HG02970 (cell line): Measurements from ENCODE around the gene TMPRSS13.

ENCODE experiments used
- ATAC-seq: cut with Tn5 transposase; IDR thresholded peaks from one replicate; pipeline ENCODE4 v1.9.1; 2021; ENCODE audit warnings: mild to moderate bottlenecking, moderate library complexity, moderate number of reproducible peaks; ENCODE audit not compliant: unreplicated experiment, low FRiP score

TMPRSS13 gene

GRCh38 chr11:117914991-117915618, 14.1 kb downstream of the TMPRSS13 start:
- ATAC-seq: no peak

DNA sequence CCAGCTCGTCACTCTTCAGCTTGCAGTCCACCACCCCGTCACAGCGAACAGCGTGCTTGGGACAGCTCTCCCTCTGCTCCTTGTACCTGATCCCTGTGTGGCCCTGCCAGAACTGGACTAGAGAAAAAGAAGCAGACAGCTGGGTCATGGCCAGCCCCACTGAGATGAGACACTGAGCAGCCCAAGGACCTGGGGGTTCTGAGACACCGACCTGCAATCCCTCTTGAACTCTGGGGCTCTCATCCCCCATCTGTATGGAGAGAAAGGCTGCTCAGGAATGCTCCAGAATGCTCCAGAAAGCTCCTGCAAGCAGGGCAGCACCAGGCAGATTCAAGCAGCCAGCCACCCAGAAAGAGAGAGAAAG, 14.8 kb downstream of the TMPRSS13 start:
- no peak for ATAC-seq

DNA sequence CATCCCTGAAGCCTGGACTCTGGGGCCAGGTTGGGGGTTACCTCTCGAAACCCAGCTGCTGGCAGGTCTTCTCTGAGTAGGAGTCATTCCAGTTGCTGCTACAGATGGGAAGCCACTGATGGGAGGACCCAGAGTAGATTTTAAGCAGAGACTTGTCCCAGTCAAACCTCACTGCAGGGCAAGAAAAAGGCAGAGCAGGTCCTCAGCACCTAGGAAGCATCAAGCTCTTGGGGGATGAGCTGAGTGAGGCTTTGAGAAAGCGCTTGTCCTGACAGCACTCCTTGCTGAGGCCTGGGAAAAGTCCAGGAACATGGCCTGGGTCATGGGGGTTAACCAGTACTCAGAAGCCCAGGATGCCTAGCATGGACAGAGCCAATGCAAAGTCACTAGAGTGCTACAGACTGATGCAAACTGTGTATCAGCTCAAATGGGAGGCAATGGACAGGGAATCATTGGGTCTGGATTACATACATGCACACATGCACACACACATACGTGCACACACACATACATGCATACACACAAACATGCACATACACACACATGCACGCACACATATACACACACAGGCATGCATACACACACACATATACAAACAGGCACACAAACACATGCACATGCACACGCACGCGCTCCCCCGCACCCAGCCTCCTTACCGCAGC, 15.3 kb downstream of the TMPRSS13 start:
- ATAC-seq: no peak

DNA sequence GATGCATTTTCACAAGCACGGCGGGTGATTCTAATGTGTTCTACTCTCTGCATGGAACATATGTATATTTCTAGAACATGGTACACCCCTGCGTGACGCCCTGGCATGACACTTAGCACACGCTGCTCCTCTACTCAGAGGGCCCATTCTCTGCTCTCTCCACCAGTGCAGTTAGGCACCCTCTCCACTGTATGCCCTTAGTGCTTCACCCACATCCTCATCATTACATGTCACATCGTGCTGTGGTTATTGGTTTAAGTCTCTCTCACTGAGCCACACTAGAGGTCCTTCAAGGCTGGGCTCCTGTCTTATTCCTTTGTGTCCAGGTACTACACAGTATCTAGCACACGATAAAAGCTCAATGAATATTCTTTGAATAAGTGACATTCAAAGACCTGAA, 16.7 kb downstream of the TMPRSS13 start:
- no peak for ATAC-seq

DNA sequence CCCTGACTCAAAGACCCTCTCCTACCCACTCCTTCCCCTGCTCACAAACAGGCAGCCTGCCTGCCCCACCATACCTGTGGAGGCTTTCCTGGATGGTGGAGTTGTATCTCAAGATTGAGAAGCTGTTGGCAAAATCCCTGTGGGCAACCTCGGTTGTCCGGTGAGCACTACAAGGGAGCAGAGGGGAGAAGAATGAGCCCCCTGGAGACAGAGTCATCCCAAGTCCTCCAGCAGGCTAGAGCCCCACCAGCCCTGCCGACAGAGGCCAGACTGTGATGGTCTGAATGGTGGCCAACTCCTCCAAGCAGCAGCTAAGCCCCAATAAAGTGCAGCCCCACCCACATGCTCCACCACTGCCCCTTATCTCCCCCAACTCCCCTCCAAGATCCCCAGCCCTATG, 17.5 kb downstream of the TMPRSS13 start:
- ATAC-seq: no peak

DNA sequence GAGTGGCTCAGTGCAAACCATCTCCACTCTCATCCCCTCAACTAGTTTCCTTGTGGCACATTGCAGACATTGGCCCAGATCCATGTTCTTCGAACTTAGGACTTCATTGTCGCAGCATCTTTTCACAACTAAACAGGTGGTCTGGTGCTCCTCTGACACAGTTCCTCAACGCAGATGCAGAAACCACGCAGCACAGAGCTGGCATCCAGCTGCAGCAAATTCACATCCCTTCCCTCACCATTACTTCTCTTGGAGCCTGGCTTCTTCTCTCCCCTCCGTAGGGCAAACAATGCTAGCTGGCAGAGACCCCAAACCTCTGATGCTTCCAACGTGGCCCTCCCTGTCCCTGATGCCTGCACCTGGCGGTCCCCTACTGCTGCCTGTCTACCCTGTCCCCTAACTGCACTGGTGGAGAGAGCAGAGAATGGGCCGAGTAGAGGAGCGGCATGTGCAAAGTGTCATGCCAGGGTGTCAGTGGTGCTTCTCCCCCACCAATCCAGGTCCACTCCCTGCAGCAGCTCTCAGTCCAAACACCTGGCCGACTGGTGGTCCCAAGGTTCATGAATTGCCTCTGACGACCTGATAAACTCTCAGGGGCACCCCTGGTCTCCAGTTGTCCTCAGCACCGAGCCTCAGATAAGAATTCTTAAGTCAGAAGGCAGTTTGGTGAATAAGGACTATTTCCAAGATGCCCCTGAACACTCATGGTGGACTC, 18.1 kb downstream of the TMPRSS13 start:
- ATAC-seq: no peak

DNA sequence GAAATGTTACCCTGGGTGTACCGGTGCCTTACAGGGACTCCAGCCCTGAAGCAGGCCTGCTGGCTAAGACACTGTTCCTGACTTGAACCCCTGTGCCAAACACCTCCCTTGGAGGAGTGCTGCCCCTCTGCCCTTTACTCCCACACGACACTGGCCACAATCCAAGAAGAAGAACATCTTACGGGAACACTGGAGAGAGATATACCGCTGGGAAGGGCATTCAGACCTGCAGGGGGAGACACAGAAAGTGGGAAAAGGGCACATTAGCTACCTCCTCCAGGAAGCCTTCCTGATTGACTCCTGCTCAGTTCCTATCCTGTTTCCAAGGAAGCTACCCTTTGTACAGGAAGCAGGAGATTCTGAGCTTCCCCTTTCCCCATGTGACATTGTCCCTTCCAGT, 18.7 kb downstream of the TMPRSS13 start:
- ATAC-seq: no peak

DNA sequence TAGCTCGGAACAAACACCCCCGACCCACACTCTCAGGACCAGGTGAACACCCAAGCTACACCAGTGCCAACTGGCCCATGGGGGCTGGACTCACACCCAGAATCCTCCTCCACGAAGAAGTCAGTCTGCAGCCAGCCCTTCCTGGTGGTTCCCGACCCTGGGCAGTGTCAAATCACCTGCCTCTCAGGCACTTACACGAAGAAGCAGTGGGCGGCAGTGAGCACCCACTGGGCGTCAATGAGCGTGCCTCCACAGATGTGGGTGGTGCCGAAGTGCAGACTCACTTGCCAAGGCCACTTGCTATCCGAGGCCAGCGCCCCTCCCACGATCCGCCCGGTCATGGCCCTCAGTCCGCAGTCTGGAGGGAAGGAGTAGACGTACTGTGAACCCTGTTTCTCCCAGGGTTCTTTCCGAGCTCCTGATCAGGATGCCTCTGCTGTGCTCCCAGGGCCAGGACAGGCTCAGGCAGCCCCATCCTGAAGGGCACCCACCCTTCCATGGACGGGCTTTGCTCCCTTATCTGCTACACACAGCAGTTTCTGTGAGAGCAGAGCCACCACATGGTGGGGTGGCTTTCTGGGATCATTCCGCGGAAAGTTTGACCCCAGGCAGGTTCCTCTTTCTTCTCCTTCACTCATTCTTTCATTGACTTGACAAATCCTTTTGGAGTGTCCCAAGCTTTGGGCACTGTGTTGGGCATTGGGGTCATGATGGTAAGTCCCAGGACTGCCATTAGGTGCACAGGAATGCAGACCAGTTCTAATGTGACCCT, 19.4 kb downstream of the TMPRSS13 start:
- ATAC-seq: no peak

- ATAC-seq: no peak
These were observed 20.1 kb downstream of the TMPRSS13 start for GRCh38 chr11:117908959-117909610.

- ATAC-seq: no peak
These were observed 20.9 kb downstream of the TMPRSS13 start for GRCh38 chr11:117908109-117908895.

DNA sequence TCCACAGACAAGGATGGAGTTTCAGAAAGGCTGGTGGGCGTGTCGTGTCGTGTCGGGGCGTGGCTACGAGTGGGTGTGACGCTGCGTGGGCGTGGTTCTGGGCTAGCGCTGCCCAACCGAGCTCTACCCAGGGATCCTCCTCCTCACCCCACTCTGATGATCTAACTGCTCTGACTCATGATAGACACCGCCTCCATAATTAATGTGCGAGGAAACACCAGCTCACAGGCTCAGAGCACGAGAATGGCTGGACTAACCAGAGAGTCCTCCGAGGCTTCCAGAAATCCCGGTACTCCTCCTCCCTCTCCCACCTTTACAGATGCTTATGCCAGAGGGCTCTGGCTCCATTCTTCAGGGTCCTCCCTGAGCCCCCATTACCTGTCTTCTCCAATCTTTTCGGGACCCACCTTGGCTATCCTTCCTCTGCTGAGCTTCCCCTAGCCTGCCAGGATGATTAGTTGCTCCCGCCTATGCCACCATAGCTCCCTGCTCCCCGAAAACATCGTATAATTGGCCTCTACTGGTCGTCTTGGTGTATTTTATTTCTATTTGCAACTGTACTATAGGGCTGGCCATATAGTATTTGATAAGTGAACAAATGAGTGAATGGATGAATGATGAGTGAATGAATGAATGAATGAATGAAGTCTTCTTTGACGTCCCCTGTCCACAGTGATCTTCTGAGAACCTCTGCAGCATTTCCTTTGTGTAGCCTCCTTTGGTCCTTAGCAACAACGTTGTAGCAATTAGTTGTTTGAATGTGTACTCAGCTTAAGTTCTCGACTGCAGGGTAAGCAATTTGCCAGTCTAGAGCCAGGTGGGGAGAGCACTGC, 21.7 kb downstream of the TMPRSS13 start:
- ATAC-seq: no peak

GRCh38 chr11:117906710-117907109, 22.5 kb downstream of the TMPRSS13 start:
- no peak for ATAC-seq

- ATAC-seq: no peak
These were observed 23.1 kb downstream of the TMPRSS13 start for GRCh38 chr11:117906126-117906525.

DNA sequence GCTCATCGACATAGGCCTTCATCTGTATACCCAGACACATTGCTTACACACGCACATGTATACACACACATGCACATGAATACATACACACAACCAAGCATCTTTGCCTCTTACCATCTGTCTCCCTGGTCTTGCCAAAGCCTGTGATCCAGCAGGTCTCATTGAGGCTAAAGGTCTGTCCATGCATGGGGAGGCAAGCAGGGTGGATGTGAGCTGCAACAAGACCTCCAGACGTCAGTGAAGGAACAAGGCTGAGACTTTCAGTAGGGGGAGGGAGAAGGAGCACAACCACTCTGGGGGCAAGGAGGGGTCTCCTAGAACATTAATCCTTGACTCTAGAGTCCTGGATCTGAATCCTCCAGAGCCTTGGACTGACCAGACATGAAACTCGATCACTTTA, 23.7 kb downstream of the TMPRSS13 start:
- ATAC-seq: no peak

GRCh38 chr11:117903505-117904382, 25.5 kb downstream of the TMPRSS13 start:
- no peak for ATAC-seq

DNA sequence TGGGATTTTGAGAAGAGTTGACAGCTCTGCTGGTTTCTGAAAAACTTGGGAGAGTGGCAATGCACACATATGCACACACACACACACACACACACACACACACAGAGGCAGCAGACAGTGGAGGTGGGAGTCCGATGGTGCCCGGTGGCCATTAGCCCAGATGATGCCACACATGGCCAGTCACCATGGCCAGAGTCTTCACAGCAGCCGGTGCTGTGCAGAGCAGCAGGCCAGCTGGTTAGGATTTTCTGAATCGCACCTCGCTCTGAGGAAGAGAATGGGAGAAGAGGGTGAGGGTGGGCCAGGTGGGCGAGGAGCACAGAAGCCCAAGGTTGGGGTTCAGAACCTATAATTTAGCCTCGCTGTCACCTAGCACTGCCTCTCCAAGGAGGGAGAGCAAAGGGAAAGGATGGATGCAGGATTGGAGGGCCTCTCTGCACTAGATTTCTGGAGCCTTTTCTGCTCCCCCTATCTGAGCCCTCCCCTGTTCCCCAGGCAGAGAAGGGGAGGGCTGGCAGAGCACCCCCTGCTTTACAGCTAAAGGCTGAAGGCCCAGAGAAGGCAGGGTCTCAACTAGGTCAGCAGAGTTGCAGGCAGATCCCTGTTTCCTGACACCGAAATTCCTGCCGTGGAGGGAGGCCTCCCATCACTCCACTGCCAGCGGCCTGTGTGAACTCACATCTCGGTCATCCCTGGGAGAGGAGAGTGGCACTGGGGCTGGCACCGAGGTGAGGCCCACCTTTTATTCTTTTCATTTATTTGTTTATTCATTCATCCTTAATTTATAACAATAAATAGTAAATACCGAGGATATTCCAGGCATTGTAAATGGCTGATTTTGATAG, 27.0 kb downstream of the TMPRSS13 start:
- no peak for ATAC-seq

- ATAC-seq: no peak
These were observed 27.6 kb downstream of the TMPRSS13 start for GRCh38 chr11:117901601-117902000.
